ENCODE data around the gene DSCAML1.
A peak's percentile ranks its signal among the peaks of the same experiment; 100 is the strongest.

Gene DSCAML1

DNA sequence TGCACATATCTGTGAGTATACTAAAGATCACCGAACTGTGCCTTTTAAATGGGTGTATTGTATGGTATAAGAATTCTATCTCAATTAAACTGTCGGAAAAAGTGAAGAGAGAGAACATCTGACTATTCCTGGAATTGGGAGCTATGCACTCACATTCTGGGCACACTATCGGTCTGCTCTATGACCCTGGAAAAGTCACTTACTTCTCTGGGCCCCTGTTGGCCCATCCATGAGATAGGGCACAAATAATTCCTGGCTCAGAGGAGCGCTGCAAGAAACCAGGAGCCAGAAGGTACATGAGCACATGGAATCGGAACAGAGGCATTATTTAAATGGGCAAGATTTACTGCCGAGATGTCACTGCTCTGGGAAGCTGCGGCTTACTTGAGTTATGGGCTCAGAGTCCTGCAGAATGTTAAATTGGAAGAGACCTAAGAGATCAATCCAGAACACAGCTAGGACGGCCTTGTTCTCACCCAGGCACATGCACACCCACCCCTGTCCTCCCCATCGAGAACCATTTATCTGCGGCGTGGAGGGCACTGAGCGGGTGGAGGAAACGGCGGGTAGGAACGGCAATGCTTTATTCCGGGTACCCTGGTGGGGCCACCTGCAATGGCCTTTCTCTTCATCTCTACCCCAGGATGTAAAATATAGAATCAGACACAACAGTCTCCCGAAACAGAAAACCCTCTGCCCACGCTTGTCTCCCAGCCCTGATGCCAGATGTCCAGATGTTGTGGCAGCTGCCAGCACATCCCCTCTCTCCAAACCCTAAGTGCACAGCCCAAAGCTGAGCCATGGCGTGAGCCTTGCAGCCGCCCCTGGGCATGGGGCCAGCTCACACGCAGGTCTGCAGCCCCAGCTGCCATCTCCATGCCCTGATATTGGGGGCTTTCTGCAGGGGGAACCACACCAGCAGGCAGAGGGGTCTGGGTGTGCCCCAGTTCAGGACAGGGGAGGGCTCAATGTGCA lies 142.4 kb downstream of the DSCAML1 start:
- DNase-seq = no peak

DNA sequence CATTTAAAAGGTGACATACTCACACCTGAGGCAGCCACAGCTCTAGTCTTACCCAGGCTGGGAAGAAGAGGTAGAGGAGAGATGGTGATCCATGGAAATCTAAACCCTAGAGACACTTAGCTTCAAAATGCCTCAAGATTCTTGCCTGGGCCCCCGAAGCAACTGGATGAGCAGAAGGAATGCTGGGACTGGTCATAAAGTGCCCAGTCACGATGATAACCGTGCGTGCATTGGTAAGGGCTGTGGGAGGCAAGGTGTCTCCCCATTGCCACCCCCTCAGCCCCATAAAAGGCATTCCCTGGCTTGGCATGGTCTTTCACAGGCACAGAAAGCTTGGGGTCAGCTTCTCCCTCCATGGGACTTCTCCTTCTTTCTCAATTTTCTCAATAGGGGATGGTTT lies 144.5 kb downstream of the DSCAML1 start:
- no peak for DNase-seq

DNA sequence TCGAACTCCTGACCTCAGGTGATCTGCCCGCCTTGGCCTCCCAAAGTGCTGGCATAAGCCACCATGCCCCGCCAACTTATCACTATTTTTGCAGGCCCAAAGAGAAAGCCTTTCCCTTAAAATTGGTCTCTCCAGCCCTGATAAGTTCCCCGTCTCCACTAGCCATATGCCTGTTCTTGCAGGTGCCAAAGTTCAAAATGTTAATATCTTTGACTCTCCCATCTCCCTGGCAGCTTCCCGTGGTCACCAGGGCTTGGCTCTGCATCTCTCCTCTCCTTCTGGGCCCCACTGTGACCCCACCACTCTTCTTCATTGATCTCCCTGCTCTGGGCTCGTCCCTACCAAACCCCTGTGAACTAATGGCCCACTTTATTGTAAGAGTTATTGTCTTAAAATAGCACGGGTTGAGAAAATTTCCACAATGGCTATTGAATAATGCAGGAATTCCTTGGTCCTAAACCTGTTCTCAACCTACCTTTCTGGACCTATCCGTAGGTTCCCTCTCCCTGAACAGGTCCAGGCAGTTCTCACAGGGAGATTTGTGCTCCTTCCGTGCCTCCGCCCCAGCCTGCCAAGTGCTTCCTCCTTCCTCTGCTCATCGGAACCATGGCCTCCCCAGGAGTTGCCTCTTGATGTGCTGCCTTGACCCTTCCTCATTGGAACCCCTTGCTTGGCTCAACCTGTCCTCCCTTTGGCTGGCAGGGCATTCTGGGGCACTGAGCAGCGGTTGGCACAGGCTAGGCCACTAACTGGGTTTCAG lies 147.5 kb downstream of the DSCAML1 start:
- no peak for DNase-seq

DNA sequence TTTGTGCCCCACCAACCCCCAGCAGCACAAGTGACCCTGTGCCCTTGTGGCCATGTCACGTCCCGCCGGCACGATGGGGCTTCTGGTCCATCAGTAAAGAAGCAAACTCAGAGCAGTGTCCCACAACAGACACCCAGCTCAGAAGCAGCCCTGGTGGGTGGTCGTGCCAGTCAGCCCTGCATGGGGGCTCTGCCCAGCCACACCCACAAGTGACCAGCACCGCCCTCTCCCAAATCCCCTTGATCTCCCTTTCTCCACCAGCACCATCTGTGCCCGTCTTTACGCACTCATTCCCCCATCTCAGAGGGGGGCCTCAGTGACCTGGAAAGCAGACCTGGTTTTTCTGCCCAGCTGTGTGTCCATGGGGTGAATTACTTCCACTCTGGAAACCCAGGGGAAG lies 149.1 kb downstream of the DSCAML1 start:
- no peak for DNase-seq

DNA sequence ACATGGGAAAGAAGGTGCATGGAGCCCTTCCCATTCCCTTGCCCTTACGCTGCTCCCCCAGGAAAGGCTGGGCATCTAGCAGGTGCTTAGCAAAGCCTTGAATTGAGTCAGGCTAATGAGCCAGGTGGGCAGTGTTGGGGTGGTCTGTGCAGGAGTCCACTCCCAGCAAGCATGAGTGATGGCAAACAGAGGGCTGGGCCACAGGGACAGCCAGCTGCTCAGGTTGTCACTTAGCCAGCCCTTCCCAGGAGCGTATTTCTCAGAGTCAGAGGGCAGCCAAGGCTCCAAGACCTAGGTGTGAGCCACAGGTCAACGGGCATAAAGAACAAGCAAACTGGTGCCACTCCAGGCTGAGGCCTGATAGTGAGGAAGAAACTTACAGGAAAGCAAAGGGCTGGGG lies 149.8 kb downstream of the DSCAML1 start:
- DNase-seq = no peak

DNA sequence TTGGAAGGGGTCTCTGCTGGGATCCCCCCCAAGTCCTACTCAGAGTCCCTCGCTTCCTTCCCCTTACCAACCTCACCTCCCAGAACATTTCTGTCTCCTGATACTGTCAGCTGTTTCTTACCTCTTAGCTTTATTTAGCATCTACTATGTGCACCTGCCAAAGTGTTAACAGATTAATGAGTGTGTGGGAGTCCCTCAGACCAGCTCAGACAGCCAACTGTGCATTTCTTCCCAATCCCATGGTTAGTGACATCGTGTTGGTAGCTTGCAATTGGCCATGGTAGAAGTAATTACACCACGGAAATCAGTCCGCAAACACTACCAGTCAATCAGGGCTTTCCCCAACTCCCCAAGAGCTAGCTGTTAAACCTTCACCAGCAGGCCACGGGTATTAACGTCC lies 150.6 kb downstream of the DSCAML1 start:
- DNase-seq = no peak

DNA sequence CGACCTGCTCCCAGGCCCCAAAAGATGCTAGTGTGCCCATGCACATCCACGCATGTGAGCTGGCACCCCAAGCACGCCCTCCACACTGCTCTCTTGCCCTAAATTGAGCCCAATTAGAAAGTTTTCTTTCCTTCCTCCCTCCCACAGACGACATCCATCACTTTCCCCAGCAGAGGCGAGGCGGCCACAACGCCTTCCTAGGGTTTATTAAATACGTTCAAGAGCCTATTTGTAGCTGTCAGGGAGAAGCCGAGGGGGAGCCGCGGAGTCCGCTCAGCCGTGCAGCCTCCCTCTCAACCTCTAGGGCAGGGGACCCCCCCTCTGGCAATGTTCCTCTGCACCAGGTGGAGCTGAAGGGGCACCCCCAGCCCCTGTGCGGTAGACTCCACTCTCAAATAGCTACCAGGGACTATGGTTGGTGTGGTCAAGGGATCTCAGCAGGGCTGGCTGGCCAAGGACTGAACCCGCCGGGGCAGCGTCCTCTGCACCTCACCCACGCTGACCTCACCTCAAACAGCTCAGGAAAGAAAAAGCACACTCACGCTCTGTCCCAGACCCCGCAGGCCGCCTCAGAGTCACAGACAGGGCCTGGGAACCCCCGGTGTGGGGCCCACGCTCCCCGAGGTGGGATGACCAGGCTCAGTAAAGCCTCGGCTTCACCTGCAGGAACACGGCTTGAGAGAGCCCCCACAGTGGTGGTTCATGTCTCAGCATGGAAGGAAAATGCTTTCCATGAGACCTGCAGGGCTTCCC lies 152.4 kb downstream of the DSCAML1 start:
- no peak for DNase-seq

DNA sequence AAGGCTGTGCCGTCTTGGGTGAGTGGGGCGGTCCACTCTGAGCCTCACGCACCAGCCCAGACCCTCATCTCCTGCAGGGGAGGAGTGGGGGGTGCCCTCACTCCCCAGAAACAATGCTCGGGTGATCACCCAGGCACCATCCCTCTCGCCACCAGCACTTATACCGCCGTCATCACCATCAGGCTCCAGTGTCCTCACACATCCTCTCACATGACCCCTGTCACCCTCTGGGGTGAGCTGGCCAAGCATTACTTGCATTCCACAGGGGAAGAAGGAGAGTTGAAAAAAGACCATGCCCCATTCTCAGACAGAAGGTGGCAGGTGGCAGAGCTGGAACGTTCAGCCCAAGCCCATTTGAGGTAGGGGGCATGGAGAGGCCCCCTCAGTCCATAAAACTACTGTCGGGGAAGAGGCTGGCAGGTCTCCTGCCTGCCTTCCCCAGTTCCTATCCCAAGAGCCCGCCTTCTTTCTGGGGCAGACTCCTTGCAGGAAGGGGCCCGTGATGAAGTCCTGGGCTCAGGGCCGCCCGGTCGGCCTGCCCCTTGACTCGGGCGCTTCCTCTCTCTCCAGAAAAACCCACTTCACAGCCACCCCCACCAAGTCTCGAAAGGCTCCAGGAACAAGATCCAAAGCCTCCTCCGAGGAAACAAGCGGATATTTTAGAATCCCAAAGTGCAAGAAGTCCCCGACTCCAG lies 153.3 kb downstream of the DSCAML1 start:
- no peak for DNase-seq

DNA sequence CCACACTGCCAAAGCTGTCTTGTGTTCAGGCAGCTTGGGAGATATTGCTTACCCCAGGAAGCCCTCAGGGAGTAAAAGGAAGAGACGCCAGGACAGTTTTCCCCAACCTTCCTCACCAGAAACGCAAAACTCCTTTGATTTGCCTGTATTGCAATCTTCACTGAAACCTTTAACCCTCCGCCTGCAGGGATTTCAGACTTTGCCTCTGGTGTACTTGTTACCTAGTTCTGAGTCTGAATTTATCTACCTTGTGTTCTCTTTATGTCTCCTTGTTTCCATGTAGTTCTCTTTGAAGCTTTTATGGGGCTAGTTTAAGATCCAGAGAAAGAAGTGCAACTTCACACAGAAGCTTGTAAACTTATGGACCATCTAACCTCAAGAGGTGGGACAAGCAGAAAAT lies 154.2 kb downstream of the DSCAML1 start:
- DNase-seq = no peak

DNA sequence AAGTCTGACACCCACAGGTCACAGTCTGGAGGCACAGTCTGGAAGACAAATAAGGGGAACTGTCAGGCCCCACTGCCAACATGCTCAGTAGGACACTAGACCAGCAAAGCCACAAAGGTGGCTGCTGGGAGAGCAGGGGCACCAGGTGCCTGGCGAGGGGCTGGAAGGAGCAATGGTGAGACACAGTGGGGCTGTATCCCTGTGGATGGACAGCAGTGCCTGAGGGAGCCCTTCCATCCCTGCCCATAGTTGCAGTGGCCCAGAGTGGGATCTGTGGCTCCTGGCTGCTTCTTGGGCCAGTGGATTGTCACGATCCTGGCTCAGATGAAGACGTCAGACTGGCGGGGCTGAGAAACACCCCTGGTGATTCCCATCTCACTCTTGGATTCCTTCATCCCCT lies 154.6 kb downstream of the DSCAML1 start:
- DNase-seq = no peak

DNA sequence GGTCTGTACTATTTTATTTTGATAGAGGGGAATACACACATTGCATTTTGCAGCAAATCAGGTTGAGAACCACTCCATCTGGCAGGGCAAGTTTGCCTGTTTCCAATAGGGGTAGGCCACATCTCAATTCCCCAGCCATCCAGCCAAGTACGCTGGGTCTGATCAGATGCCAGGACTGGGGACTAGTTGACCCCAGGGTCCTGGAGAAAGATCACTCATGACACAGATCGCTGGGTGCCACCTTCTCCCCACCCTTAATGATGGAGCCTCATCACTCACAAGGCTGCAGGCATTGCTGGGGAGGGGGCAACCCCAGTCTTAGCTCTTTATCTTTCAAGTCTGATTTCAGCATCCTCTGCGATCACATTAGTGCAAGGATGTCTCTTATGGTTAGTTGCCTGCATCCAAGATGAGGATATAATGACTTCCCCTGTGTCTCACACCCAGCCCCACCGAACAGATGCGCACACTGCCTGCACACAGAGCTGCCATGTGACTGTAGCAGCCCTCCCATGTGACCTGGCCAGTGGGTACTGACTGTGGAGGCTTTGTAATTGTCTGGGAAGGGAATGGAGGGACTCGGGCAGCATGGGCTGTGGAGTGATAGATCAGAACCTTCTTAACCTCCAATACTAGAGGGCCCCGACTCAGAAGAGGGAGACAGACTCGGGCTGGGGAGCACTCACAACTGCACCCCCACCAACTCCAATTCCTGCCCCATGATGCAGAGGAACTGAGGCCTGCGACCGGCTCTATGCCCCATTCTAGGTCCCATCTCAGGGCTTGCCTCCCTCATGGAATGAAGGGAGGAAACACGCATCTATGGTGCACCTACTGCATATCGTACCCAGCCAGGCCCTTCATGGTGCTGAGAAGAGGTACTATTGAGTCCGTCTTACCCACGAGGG lies 155.8 kb downstream of the DSCAML1 start:
- no peak for DNase-seq

DNA sequence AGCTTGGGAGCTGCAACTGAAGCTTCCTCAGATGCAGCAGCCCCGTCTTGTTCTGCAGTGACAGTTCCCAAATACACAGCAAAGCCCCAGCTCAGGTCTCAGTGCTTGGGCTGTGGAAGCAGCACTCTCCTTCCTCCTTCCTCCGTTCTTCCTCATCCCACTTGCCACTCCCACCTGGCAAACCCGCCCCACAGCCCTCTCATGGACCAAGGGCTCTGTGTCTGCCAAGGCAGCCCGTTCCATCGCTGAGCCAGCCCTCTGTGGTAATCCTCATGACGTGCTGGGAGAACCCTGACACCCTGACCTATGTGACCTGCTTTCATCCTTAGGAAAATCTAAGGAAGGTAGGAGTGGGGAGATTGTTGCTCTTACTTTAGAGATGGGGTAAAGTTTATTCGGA lies 157.0 kb downstream of the DSCAML1 start:
- DNase-seq = no peak

DNA sequence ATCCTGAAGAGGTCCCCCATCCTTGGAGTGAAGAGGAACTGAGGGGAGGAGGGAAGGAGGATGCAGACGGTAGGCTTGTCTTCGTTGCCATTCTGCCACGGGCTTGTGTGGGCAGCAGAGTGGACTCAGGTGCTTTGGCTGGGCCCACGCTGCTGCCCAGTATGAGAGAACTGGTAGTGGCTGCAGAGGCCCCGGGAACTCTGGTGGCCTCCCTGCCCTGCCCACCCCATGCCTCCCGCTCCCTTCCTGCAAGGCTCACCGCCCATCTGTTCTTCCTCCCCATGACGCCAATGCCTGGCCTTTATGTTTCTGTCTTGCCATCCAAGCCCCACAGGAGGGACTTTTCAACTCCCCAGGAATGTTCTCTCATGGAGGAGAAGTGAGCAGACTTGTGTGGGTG lies 157.4 kb downstream of the DSCAML1 start:
- DNase-seq = no peak

DNA sequence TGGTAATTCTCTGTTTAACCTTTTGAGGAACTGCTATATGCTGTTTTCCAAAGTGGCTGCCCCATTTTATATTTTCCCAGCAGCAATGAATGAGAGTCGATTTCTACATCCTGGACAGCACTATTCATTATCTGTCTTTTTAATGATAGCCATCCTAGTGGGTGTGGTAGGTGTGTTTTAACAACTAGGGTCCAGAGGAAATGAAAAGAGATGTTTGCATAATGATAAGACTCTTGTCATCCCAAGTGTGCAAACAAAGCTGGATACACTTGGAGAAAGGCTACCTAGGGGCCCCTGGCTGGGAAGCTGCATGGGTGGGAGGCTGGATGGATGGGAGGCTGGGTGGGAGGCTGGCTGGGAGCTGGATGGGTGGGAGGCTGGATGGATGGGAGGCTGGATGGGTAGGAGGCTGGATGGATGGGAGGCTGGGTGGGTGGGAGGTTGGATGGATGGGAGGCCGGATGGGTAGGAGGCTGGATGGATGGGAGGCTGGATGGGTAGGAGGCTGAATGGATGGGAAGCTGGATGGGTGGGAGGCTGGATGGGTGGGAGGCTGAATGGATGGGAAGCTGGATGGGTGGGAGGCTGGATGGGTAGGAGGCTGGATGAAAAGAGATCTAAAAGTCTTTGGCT lies 158.0 kb downstream of the DSCAML1 start:
- DNase-seq = peak; percentile 29

DNA sequence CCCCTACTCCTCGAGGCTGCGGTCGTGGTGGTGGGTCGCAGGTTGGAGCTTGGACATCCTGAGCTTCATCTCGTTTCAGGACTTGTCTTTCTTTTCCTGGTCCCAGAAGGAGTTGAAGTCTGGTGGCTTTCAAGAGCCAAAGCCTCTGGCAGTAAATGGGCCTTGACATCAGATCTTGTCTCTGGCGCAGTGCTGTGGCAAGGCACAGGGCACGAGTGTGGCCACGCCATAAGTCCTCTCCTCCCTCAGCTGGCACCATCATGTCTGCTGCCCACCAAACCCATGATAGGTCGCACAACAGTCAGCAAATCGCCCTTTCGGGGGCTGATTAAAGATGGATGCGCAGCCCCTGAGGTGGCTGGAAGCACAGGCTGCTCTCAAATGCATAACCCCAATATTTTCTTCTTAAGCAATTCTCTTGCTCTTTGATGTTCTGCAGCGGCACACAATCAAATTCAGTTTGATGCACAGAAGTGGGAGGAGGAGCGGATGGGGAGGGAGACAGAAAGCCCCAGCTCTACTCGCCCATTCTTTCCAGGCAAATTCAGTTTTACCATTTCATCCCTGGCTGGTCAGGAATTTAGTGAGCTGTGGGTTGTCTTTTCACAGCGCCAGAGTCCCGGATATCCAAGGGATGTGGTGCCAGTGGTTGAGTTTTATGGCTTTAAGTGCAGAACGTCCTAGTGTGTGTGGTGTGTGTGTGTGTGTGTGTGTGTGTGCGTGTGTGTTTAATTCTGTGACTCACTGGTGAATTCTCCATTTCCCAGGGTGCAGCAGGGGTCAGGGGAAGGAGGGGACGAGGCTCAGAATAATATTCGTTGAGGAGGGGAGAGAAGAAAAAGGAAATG lies 162.0 kb downstream of the DSCAML1 start:
- DNase-seq = no peak

DNA sequence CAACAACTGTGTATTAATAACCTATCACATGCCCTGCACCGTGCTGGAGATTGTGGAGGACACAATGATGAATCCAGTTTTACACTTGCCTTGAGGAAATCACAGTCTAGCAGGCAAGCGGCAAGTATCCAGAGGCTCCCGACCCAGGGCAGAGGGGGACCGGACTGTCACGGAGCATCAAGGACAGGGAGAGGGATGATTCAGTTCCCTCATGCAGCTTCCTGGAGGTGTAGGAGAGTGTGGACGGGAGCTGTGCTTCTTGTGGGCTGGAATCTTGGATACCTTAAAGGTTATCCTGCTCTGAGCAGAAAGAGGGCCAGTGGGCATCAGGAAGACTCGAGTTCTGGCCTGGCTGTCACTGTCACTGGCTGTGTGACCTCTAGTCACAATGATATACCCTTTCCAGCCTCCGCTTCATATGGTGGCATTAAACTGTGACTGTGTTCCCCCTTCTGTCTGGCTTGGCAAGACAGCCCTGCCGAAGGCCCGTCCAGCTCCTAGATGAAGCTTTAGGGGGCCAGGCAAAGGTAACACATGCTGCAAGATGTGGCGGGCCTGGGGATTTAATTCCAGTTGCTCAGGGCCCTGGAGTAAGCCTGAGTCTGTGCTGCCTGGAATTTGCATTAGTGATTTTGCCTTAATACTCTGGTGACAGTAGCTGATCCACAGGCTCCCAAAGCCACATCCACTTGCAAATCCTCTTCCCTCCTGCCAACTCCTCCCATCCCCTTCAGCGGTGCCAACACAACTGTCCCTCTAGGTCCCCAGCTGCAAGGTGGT lies 162.8 kb downstream of the DSCAML1 start:
- DNase-seq = no peak

DNA sequence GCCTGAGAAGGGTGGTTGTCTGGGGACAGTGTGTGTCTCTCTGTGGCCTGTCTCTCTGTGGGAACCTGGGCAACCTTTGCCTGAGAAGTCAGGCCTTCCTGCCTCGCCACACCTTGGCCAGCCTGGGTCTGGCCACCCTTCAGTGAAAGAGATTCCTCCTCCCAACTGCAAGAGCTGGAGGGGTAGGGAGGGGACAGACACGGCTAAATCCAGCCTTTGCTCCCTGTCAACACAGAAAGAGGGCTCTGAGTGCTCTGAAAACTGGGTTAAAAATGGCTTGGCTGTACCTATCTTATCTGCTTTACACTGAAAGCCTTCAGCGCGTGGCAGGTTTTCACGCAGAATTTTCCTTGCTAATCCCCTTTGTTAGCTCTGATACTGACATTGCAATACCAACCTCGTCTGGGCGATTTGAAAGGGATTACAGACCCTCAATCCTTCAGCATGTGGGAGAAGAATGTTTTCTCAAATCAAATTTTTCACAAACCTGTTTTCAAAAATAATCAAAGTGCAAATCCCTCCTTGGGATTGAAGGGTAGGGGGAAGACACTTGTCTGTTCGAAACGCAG lies 163.7 kb downstream of the DSCAML1 start:
- DNase-seq = no peak

DNA sequence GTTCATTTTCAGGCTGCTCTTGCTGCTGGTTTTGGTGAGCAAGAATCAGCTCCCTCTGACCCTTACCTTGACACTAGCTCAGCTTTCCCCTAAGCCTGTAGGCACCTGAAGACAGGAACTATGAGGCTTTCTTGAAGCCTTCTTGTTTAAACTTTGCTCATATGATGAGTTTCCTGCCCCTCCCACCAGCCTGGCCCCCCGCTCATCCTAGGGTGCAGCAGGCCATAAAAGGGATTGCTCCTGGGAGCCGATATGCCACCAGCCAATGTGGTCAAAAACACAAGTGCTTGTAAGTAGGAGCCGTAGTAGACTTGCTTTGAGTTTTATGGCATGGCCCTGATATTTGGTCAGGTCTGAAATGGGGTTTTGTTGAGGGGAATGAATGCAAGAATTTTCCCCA lies 164.7 kb downstream of the DSCAML1 start:
- no peak for DNase-seq
